Body of pancreas (tissue), 4 donors: Measurements from ENCODE around the gene HGFAC. TPM values are rescaled to one million over a fixed set of nuclear protein-coding genes. Genes with fewer than 3 reads are reported as not detected.

Source experiments
- ATAC-seq: fragments of 150-250 bp; one replicate; pipeline ENCODE4 v1.9.1; 2016
- DNase-seq, 4 donors: peaks; one replicate each; pipeline ENCODE4 v3.0.0-alpha.2; 2019
- H3K27ac ChIP-seq, 4 donors: fragments of 200-600 bp; sonication (generic); 1 replicate in 3 of 4; 2 replicates in 1 of 4; pipeline versions ENCODE4 v1.5.1 to v1.6.1; 2016 to 2019; ENCODE audit warnings: mild to moderate bottlenecking in 1 of 4, mixed read lengths in 1 of 4, moderate library complexity in 1 of 4
- H3K27me3 ChIP-seq, 2 donors: fragments of 200-600 bp; sonication (generic); one replicate each; pipeline ENCODE4 v1.6.0; 2016; ENCODE audit warnings: mild to moderate bottlenecking in 1 of 2
- H3K36me3 ChIP-seq, 2 donors: fragments of 200-600 bp; sonication (generic); replicated peaks in 1 of 2; 2 replicates each; pipeline ENCODE4 v1.5.1; 2016; ENCODE audit warnings: low read depth in 2 of 2; ENCODE audit not compliant: insufficient read depth in 1 of 2
- H3K4me1 ChIP-seq: fragments of 200-600 bp; sonication (generic); one replicate; pipeline ENCODE4 v1.6.0; 2016
- H3K4me3 ChIP-seq, 2 donors: fragments of 200-600 bp; sonication (generic); 1 replicate in 1 of 2; 2 replicates in 1 of 2; pipeline ENCODE4 v1.5.1; 2016 to 2019
- H3K9me3 ChIP-seq, 3 donors: fragments of 200-600 bp; sonication (generic); 1 replicate in 2 of 3; 2 replicates in 1 of 3; pipeline ENCODE4 v1.5.1; 2016
- CTCF ChIP-seq, 7 experiments: fragments of 450-650 bp in 4 of 7; fragments of 200-600 bp in 3 of 7; sonication (generic) in 3 of 7; IDR thresholded peaks; one replicate each; pipeline ENCODE4 v1.5.1; 2016 to 2019; ENCODE audit warnings: antibody characterized with exemption in 7 of 7
- POLR2A ChIP-seq, 3 donors: fragments of 450-650 bp; IDR thresholded peaks; one replicate each; pipeline ENCODE4 v1.6.1; 2016; ENCODE audit warnings: antibody characterized with exemption in 3 of 3, mild to moderate bottlenecking in 2 of 3
- WGBS, 2 donors: methylation state at CpG; one replicate each; pipeline ENCODE4 v1.1.5; 2017; 5-methylcytosine and 5-hydroxymethylcytosine counted together
- intact Hi-C: fragments of 100-400 bp; cut with DNase I; formaldehyde crosslinking; loops from one replicate; pipeline ENCODE4 v1.15.1; 2023
- total RNA-seq, 2 donors: library from RNA; depleted of rRNA; stranded (reverse); fragments of >200 nt; gene quantifications; one replicate each; pipeline ENCODE4 v1.1.0, GENCODE V29; 2016

Gene HGFAC
- total RNA-seq, 2 donors from 2014 or later: 0.78 TPM; not detected in 1

DNA sequence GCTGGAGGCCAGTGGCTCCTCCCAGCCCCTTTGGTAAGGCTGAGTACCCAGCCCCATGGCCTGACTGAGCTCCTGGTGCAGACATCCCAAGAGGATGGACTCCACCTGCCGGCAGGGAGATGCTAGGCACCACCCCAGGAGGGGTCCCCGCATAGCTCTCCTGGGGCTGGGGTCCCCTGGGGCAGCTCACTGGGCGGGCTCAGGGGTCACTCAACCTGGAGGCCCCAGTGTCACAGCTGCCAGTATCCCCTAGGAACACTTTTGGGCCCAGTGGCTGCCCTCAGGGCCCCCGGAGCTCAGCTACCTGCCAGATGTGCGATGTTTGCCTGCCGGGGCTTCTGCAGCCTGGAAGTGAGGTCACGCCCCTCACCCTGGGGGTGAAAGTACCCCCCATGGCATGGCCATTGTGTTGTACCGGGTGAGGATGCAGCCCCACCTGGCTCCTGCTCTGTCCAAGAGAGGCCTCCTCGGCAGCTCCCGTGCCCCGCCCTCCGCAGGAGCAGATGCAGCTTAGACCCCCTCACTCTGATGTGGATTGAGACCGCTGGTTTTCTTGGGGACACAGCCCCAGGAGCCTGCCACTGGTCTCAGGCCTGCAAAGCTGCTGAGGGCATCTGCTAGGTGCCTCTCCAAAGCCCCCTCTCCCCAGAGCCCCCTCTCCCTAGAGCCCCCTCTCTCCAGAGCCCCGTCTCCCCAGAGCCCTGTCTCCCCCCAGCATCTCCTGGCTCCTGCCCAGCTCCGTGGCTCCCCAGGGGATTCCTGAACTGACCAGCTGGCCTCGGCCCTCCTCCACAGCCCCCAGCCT lies 6.7 kb upstream of the HGFAC start:
- 63 to 81% methylated on average over 2 to 14 of the region's 16 CpGs for WGBS, 2 donors
- H3K4me3 ChIP-seq: no peak overlapping the region
- TF ChIP-seq CTCF (IDR thresholded peaks at IDR 0.05): no peak
- no peak for TF ChIP-seq POLR2A (IDR thresholded peaks at IDR 0.05)
- no peaks in the 10 kb centered on the region for H3K27me3 ChIP-seq
- H3K27ac ChIP-seq: no peak overlapping the region
- intact Hi-C loops: no loop called here
- ATAC-seq (no peak), DNase-seq (no peak)
- H3K9me3 ChIP-seq: no peaks in the 10 kb centered on the region
- no peaks in the 10 kb centered on the region for H3K4me1 ChIP-seq
- no peaks in the 10 kb centered on the region for H3K36me3 ChIP-seq

DNA sequence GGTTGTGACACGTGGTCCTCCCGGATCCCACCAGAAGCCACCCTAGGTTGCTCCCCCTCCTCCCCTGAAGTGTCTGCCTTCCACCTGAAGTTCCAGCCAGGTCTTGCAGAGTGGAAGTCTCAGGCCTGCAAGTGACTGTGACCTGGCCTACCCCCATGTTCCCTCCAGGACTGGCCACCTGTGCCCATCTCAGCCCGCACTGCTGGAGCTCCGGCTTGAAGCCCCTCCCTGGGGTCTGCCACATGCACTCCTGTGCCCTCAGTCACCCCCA lies 6.1 kb upstream of the HGFAC start:
- H3K27me3 ChIP-seq: no peaks in the 10 kb centered on the region
- ATAC-seq: no peak
- H3K4me1 ChIP-seq: no peaks in the 10 kb centered on the region
- H3K27ac ChIP-seq: no peak overlapping the region
- H3K9me3 ChIP-seq: no peaks in the 10 kb centered on the region
- 87 to 93% methylated on average over 4 of the region's 4 CpGs for WGBS, 2 donors
- H3K36me3 ChIP-seq: no peaks in the 10 kb centered on the region
- TF ChIP-seq CTCF (IDR thresholded peaks at IDR 0.05) (no peak), POLR2A (IDR thresholded peaks at IDR 0.05) (no peak)
- DNase-seq: no peak
- intact Hi-C loops: no loop called here
- H3K4me3 ChIP-seq: no peak overlapping the region

DNA sequence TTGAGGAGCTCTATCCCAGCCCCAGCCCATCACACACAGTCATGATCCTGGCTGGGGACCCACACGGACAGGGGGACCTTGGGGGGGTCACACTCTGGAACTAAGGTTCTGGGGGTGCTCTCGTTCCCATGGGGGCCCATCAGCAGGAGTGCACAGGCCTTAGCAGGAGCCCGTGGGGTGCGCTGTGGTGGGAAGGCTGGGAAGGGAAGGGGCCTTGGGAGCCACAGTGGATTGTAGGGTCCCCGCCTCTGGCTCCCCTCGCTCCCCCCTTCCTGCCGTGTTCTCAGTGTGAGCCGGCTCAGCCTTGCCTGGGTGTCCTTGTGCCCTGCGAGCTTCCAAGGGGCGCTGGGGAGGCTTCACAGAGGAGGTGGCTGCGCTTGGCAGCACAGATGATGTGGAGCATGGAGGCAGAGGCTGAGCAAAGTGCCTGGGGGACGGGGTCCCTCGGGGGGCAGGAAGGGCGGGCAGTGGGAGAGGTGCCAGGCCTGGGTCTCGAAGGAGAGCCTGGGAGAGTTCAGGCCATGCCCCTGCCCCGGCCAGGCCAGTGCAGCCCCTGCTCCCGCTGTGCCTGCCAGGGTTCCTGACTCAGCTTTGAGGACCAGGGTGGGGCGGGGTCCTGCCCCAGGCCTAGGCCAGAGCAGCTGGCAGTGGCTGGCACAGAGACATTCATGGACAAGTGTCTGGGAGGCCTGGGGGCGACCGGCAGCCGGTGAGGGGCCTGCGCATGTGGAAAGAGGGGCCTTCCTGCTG lies 5.5 kb upstream of the HGFAC start:
- no peaks in the 10 kb centered on the region for H3K4me1 ChIP-seq
- ATAC-seq: no peak
- H3K27ac ChIP-seq: no peak overlapping the region
- no peaks in the 10 kb centered on the region for H3K27me3 ChIP-seq
- H3K4me3 ChIP-seq: no peak overlapping the region
- 76 to 83% methylated on average over 12 to 18 of the region's 22 CpGs for WGBS, 2 donors
- intact Hi-C loops: no loop called here
- TF ChIP-seq CTCF (IDR thresholded peaks at IDR 0.05) (no peak), POLR2A (IDR thresholded peaks at IDR 0.05) (no peak)
- no peaks in the 10 kb centered on the region for H3K9me3 ChIP-seq
- H3K36me3 ChIP-seq: no peaks in the 10 kb centered on the region
- no peak for DNase-seq

DNA sequence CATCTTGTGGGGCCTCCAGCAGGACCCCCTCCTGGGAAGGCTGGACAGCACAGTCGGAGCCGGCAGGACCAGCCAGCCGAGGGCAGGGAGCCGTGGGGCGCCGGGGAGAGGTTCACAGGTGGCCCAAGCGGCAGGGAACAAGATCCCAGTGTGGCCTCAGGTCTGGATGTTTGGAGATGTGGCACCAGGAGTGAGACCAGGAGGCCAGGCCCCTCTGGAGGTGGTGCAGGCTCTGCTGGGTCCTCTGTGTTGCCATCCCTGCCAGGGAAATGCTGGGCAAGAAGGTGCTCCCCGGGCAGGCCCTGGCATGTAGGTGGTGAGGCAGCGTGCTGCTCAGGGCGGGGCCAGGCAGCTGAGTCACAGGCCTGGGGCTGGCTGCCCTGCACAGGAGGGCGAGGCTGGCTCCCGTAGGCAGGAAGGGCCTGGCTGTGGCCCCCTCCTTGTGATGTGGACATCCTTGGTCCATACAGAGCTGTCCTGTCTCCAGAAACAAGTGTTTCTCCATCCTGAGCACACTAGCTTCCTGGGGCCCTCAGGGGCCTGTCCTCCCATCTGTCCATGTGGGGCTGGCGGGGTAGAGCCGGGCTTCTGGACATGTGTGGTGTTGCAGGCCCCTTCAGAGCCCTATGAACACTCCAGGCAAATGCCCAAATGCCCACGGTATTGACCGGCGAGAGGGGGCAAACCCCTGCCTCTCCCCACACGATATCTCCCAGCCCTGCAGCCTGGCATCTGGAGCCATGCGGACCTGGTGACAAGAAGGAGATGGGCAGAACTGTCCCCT lies 4.8 kb upstream of the HGFAC start:
- DNase-seq (peak in 3 of 4 donors; percentile 26 to 86 (median 34)), ATAC-seq (peak; percentile 43)
- intact Hi-C loops: no loop called here
- TF ChIP-seq CTCF (IDR thresholded peaks at IDR 0.05): no peak
- TF ChIP-seq POLR2A (IDR thresholded peaks at IDR 0.05): no peak
- no peaks in the 10 kb centered on the region for H3K27me3 ChIP-seq
- no peak overlapping the region for H3K4me3 ChIP-seq
- WGBS, 2 donors: 85 to 90% methylated on average over 2 to 16 of the region's 19 CpGs
- H3K36me3 ChIP-seq: no peaks in the 10 kb centered on the region
- peak overlapping the region in 1 of 4 donors; percentile 32 for H3K27ac ChIP-seq
- no peaks in the 10 kb centered on the region for H3K4me1 ChIP-seq
- no peaks in the 10 kb centered on the region for H3K9me3 ChIP-seq
